ENCODE measurements around the gene CBLL2. TPM values are rescaled to one million over a fixed set of nuclear protein-coding genes. Genes with fewer than 3 reads are reported as not detected.

CBLL2 gene
- polyA plus RNA-seq, 4 donors = not detected

Other genes with a start within 250 kb of the CBLL2 start
- under 1 TPM; 0.30 to 0.46 (median 0.39) TPM for gene PHEX, start 240.6 kb upstream of the CBLL2 start, polyA plus RNA-seq (ENCODE audit: insufficient read length in 4 of 4)

Data from left renal pelvis (tissue), 4 donors.